Gastroesophageal sphincter (tissue), 3 donors: ENCODE results near the gene MAPK11.

Source experiments
- POLR2AphosphoS5 ChIP-seq: sonication (generic); formaldehyde crosslinking; IDR thresholded peaks from one replicate; pipeline ENCODE4 v1.6.1; 2017; ENCODE audit warnings: antibody characterized with exemption
- TF ChIP-seq, protein P1 (sequence below), 4 experiments: fragments of 200-600 bp in 2 of 4; fragments of 450-650 bp in 2 of 4; sonication (generic) in 1 of 4; IDR thresholded peaks; one replicate each; pipeline ENCODE4 v1.5.1; 2017 to 2019; ENCODE audit warnings: antibody characterized with exemption in 4 of 4, mild to moderate bottlenecking in 2 of 4, moderate library complexity in 2 of 4

DNA sequence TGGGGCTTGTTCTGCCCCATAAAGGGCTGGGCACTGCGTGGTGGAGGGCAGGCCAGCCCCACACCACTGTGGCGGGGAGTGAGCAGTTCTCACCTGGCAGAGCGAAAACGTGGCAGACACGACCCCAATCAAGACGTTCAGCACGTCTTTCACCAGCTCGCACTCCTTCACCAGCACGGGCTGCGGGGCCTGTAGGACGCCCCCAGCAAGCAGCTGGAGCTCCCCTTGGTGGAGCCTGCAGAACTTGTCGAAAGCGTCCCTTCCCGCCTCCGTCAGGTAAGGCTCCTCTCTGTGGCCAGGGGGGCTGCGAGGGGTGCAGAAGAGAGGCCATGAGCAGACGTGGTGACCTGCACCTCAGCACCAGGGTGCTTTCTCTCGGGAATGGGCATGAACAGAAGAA, 37.0 kb downstream of the MAPK11 start:
- no peak for TF ChIP-seq POLR2AphosphoS5
- TF ChIP-seq, protein P1, sequence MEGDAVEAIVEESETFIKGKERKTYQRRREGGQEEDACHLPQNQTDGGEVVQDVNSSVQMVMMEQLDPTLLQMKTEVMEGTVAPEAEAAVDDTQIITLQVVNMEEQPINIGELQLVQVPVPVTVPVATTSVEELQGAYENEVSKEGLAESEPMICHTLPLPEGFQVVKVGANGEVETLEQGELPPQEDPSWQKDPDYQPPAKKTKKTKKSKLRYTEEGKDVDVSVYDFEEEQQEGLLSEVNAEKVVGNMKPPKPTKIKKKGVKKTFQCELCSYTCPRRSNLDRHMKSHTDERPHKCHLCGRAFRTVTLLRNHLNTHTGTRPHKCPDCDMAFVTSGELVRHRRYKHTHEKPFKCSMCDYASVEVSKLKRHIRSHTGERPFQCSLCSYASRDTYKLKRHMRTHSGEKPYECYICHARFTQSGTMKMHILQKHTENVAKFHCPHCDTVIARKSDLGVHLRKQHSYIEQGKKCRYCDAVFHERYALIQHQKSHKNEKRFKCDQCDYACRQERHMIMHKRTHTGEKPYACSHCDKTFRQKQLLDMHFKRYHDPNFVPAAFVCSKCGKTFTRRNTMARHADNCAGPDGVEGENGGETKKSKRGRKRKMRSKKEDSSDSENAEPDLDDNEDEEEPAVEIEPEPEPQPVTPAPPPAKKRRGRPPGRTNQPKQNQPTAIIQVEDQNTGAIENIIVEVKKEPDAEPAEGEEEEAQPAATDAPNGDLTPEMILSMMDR (IDR thresholded peaks at IDR 0.05) = no peak
